Measurements from ENCODE around the gene BTBD1.

GRCh38 chr15:83109532-83109931 is 42.5 kb upstream of the BTBD1 start:
- no peak for TF ChIP-seq POLR2A (IDR thresholded peaks at IDR 0.05)
- no peak for TF ChIP-seq CTCF (IDR thresholded peaks at IDR 0.05 in 4 of 5, conservative IDR thresholded peaks at IDR 0.05 in 1 of 5)
